Neural cell (in vitro differentiated cells): ENCODE data around the gene DZIP1L.

Experiments
- EP300 ChIP-seq: fragments of 450-650 bp; conservative IDR thresholded peaks from 2 replicates; pipeline ENCODE4 v1.6.1; 2014; ENCODE audit warnings: antibody characterized with exemption, mild to moderate bottlenecking, moderate library complexity; ENCODE audit not compliant: poor library complexity, severe bottlenecking
- EZH2 ChIP-seq: fragments of 200-600, 300-800 bp; shearing (Covaris generic), sonication (generic); IDR thresholded peaks from 2 replicates; pipeline ENCODE4 v1.6.1; 2014; ENCODE audit warnings: antibody characterized with exemption, low read length, borderline replicate concordance, mild to moderate bottlenecking; ENCODE audit not compliant: insufficient read depth, poor library complexity, severe bottlenecking
- MXI1 ChIP-seq: fragments of 450-650 bp; conservative IDR thresholded peaks from 2 replicates; pipeline ENCODE4 v1.6.1; 2014; ENCODE audit warnings: antibody characterized with exemption, mild to moderate bottlenecking; ENCODE audit not compliant: poor library complexity, severe bottlenecking
- POLR2AphosphoS5 ChIP-seq: IDR thresholded peaks from 2 replicates; pipeline ENCODE4 v1.6.1; 2012
- RAD21 ChIP-seq: fragments of 450-650 bp; conservative IDR thresholded peaks from 2 replicates; pipeline ENCODE4 v1.6.1; 2014; ENCODE audit warnings: antibody characterized with exemption, mild to moderate bottlenecking, moderate library complexity
- SMC3 ChIP-seq: fragments of 450-650 bp; conservative IDR thresholded peaks from 2 replicates; pipeline ENCODE4 v1.6.1; 2014; ENCODE audit warnings: antibody characterized with exemption, mild to moderate bottlenecking, moderate library complexity; ENCODE audit not compliant: poor library complexity
- TF ChIP-seq, protein P1 (sequence below): fragments of 450-650 bp; IDR thresholded peaks from 2 replicates; pipeline ENCODE4 v1.5.1; 2014; ENCODE audit warnings: antibody characterized with exemption, mild to moderate bottlenecking, moderate library complexity; ENCODE audit not compliant: poor library complexity, severe bottlenecking

DNA sequence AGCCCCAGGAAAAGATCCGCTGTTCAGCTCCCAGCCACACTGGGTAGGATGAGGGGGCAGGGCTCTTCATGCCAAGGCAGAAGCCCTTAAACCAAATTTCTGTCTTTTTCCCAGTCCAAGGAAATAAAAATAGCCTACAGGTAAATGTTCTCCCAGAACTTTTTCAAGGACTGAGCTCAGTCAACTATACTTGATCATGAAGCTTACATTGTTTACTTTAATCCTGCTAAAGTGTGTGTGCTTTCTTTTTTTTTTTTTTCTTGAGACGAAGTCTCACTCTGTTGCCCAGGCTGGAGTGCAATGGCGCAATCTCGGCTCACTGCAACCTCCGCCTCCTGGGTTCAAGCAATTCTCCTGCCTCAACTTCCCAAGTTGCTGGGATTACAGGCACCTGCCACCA is 87.6 kb downstream of the DZIP1L start:
- TF ChIP-seq, protein P1, sequence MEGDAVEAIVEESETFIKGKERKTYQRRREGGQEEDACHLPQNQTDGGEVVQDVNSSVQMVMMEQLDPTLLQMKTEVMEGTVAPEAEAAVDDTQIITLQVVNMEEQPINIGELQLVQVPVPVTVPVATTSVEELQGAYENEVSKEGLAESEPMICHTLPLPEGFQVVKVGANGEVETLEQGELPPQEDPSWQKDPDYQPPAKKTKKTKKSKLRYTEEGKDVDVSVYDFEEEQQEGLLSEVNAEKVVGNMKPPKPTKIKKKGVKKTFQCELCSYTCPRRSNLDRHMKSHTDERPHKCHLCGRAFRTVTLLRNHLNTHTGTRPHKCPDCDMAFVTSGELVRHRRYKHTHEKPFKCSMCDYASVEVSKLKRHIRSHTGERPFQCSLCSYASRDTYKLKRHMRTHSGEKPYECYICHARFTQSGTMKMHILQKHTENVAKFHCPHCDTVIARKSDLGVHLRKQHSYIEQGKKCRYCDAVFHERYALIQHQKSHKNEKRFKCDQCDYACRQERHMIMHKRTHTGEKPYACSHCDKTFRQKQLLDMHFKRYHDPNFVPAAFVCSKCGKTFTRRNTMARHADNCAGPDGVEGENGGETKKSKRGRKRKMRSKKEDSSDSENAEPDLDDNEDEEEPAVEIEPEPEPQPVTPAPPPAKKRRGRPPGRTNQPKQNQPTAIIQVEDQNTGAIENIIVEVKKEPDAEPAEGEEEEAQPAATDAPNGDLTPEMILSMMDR = no peak
- no peak for TF ChIP-seq SMC3
- no peak for TF ChIP-seq EP300
- no peak for TF ChIP-seq POLR2AphosphoS5
- TF ChIP-seq EZH2 = no peak
- TF ChIP-seq RAD21 = no peak
- no peak for TF ChIP-seq MXI1
